DND-41 (cell line): ENCODE results near the gene CCDC160.

Experiments used
- ATAC-seq: fragments of 200-7000 bp; cut with Tn5 transposase; 3 replicates; pipeline ENCODE4 v1.9.1; 2021; ENCODE audit warnings: low read depth; ENCODE audit not compliant: insufficient read depth
- DNase-seq: peaks from one replicate; pipeline ENCODE4 v3.0.0-alpha.2; 2020
- H2AFZ ChIP-seq: 2 replicates; pipeline ENCODE4 v1.6.0; 2012; ENCODE audit warnings: low read depth, low read length
- H3K27ac ChIP-seq: 2 replicates; pipeline ENCODE4 v1.5.1; 2012; ENCODE audit warnings: low read length, inconsistent platforms
- H3K27me3 ChIP-seq: fragments of 200-600 bp; sonication (generic); 2 replicates; pipeline ENCODE4 v1.6.0; 2012; ENCODE audit warnings: low read length, mild to moderate bottlenecking, inconsistent platforms; ENCODE audit not compliant: insufficient read depth, poor library complexity
- H3K36me3 ChIP-seq: 2 replicates; pipeline ENCODE4 v1.5.1; 2012; ENCODE audit warnings: low read length, inconsistent platforms; ENCODE audit not compliant: insufficient read depth
- H3K4me1 ChIP-seq: 2 replicates; pipeline ENCODE4 v1.5.1; 2012; ENCODE audit warnings: mild to moderate bottlenecking, low read length; ENCODE audit not compliant: insufficient read depth
- H3K4me2 ChIP-seq: 2 replicates; pipeline ENCODE4 v1.6.0; 2012; ENCODE audit warnings: mild to moderate bottlenecking, moderate library complexity, low read length, inconsistent platforms; ENCODE audit not compliant: insufficient read depth
- H3K4me3 ChIP-seq, 2 experiments: fragments of 200-600 bp in 1 of 2; shearing (Covaris generic) in 1 of 2; 2 replicates each; pipeline ENCODE4 v1.5.1; 2012 to 2016; ENCODE audit warnings: inconsistent platforms in 2 of 2, low read length in 2 of 2, mild to moderate bottlenecking in 2 of 2, low read depth in 1 of 2, moderate library complexity in 1 of 2
- H3K79me2 ChIP-seq: 2 replicates; pipeline ENCODE4 v1.6.0; 2012; ENCODE audit warnings: low read length, inconsistent platforms; ENCODE audit not compliant: insufficient read depth
- H3K9ac ChIP-seq: 2 replicates; pipeline ENCODE4 v1.6.0; 2012; ENCODE audit warnings: low read depth, mild to moderate bottlenecking, inconsistent platforms, low read length, moderate library complexity
- H3K9me3 ChIP-seq: 2 replicates; pipeline ENCODE4 v1.5.1; 2012; ENCODE audit warnings: low read length, moderate library complexity, mild to moderate bottlenecking, inconsistent platforms; ENCODE audit not compliant: insufficient read depth, severe bottlenecking
- H4K20me1 ChIP-seq: 2 replicates; pipeline ENCODE4 v1.6.0; 2012; ENCODE audit warnings: low read length; ENCODE audit not compliant: insufficient read depth
- CTCF ChIP-seq: IDR thresholded peaks from 2 replicates; pipeline ENCODE4 v1.5.1; 2012; ENCODE audit warnings: borderline replicate concordance, low read length, moderate library complexity, mild to moderate bottlenecking; ENCODE audit not compliant: poor library complexity, severe bottlenecking; ENCODE audit errors: extremely low read depth
- EZH2 ChIP-seq: IDR thresholded peaks from 3 replicates; pipeline ENCODE4 v1.6.1; 2012; ENCODE audit warnings: borderline replicate concordance, low read depth, mild to moderate bottlenecking, moderate library complexity, low read length, inconsistent platforms; ENCODE audit not compliant: severe bottlenecking

CCDC160 gene

GRCh38 chrX:134244043-134244442 is 7.1 kb downstream of the CCDC160 start:
- ATAC-seq (no peak), DNase-seq (no peak)
- H3K4me2 ChIP-seq, result no peak overlapping the region
- TF ChIP-seq EZH2, result no peak
- TF ChIP-seq CTCF, result no peak
- no peak overlapping the region for H3K4me3 ChIP-seq
- H2AFZ ChIP-seq, result no peak overlapping the region
- no peak overlapping the region for H3K9ac ChIP-seq
- no peaks in the 10 kb centered on the region for H3K4me1 ChIP-seq
- no peaks in the 10 kb centered on the region for H3K36me3 ChIP-seq
- no peak overlapping the region for H3K27ac ChIP-seq
- H4K20me1 ChIP-seq, result no peaks in the 10 kb centered on the region
- H3K27me3 ChIP-seq, result no peaks in the 10 kb centered on the region
- H3K79me2 ChIP-seq, result no peaks in the 10 kb centered on the region
- no peaks in the 10 kb centered on the region for H3K9me3 ChIP-seq

- Histone ChIP-seq H3K9me3 (no peaks in the 10 kb centered on the region), H2AFZ (no peak overlapping the region), H4K20me1 (no peaks in the 10 kb centered on the region), H3K79me2 (no peaks in the 10 kb centered on the region), H3K36me3 (no peaks in the 10 kb centered on the region), H3K27ac (no peak overlapping the region), H3K4me3 (no peak overlapping the region), H3K4me1 (no peaks in the 10 kb centered on the region), H3K27me3 (no peaks in the 10 kb centered on the region), H3K4me2 (no peak overlapping the region), H3K9ac (no peak overlapping the region)
- ATAC-seq, result no peak
- DNase-seq, result no peak
- TF ChIP-seq CTCF, result no peak
- no peak for TF ChIP-seq EZH2
Observed at GRCh38 chrX:134246282-134246681, 9.3 kb downstream of the CCDC160 start.

- H3K27me3 ChIP-seq, result no peaks in the 10 kb centered on the region
- no peak overlapping the region for H2AFZ ChIP-seq
- no peak overlapping the region for H3K9ac ChIP-seq
- H3K4me1 ChIP-seq, result no peaks in the 10 kb centered on the region
- H3K4me2 ChIP-seq, result no peak overlapping the region
- H3K36me3 ChIP-seq, result no peaks in the 10 kb centered on the region
- DNase-seq, result no peak
- H4K20me1 ChIP-seq, result no peaks in the 10 kb centered on the region
- no peak overlapping the region for H3K27ac ChIP-seq
- TF ChIP-seq CTCF (no peak), EZH2 (no peak)
- no peak overlapping the region for H3K4me3 ChIP-seq
- no peaks in the 10 kb centered on the region for H3K79me2 ChIP-seq
- H3K9me3 ChIP-seq, result no peaks in the 10 kb centered on the region
- no peak for ATAC-seq
Observed at GRCh38 chrX:134247492-134247891, 10.5 kb downstream of the CCDC160 start.

- Histone ChIP-seq H3K9me3 (no peaks in the 10 kb centered on the region), H3K4me2 (no peak overlapping the region), H3K4me3 (no peak overlapping the region), H3K79me2 (no peaks in the 10 kb centered on the region), H3K27me3 (no peaks in the 10 kb centered on the region), H2AFZ (no peak overlapping the region), H3K9ac (no peak overlapping the region), H4K20me1 (no peaks in the 10 kb centered on the region), H3K36me3 (no peaks in the 10 kb centered on the region), H3K27ac (no peak overlapping the region), H3K4me1 (peaks cover 3% of the 10 kb centered on the region)
- TF ChIP-seq CTCF (no peak), EZH2 (no peak)
- no peak for ATAC-seq
- no peak for DNase-seq
Observed at GRCh38 chrX:134249241-134249640, 12.3 kb downstream of the CCDC160 start.
